NCI-H1694 (cell line): ENCODE measurements around the gene CRPPA.
"Not testable (repeated sequence)": the region's sequence is repeated elsewhere in the genome, so short reads cannot be mapped to it uniquely, and the experiment has no call there.

ENCODE experiments used
- DNase-seq: peaks from one replicate; lab custom pipeline; 2025; lab: John Stamatoyannopoulos, UW

The CRPPA gene

DNA sequence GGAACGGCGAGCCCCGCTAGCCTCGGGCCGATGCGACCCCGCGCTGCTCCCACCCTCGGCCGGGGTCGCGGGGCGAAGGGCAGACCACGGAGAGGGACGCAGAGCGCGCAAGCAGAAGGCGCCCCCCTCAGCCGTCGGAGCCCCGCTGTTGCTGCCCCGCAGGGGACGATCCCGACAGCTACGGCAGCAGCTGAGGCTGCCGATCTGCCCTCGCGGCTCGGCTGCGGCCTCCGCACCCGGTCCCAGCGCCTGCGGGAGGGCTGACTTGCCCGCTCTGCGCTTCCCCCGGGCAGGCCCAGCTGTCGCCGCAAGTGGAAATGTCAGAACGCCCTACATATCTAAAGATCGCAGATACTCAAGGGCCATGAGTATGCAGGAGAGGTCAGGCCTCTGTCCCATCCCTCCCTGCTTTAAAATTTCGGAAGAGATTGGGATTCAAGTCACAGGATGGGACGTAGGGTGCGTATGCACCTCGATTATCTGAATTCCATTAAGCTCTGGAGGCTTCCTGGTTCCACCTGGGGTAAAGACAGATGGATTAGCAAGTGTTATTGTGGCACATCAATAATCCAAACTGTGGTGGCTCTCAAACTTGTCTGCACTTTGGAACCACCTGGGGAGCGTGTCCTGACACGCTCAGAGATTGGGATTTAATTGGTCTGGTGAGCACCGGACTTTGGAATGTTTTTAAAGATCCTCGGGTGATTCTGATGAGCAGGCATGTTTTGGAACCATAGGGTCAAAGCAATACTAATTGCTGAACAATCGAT lies at the start of gene CRPPA:
Gene CRPPA (minus strand): TSS at position 206 of the 770 bp plus-strand sequence. CDS start 216 bp downstream, outside the sequence.
- no peak for DNase-seq

DNA sequence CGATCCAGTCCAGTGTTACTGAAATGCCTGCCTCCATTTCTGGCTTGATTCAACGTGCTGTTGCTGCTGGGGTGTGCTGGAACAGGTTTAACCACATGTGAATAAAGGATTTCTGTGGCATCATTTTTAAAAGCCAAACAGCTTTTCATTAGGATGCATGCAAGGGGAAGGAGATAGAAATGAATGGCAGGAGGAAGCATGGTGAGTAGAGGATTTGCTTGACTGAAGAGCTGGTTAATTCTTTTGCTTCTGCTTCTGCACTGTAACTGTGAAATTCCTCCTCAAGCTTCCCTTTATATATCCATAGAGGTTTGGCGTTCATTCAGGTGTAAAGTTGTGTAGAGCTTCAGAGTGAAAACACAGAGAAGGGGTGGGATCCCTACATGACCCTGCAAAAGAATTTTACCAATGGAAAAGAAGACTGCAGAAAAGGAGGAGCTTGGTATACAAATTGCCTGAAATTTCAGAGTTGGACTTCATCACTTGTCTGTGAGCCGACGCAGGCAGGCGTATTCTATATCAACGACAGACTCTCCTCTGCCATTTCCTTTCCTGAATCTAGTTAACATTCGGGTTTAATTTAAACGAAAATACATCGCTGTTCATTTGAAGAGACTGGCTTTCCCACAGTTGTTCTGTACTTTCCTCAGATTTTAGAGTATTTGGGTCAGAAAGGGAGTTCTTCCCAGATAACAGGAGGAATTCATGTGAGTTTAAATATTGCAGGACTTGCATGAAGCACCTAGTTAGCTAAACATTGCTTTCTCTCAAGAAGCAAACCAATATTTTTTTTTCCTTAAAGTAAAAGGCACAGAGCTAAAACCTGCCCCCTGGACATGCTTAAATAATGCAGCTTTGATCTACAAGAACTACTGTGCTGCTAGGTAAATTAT lies 44.4 kb upstream of the CRPPA start, which contains the start of gene SOSTDC1:
Gene SOSTDC1 (minus strand): TSS at position 270 of the 893 bp plus-strand sequence. CDS start 70 bp downstream, at position 200.
- DNase-seq = no peak

DNA sequence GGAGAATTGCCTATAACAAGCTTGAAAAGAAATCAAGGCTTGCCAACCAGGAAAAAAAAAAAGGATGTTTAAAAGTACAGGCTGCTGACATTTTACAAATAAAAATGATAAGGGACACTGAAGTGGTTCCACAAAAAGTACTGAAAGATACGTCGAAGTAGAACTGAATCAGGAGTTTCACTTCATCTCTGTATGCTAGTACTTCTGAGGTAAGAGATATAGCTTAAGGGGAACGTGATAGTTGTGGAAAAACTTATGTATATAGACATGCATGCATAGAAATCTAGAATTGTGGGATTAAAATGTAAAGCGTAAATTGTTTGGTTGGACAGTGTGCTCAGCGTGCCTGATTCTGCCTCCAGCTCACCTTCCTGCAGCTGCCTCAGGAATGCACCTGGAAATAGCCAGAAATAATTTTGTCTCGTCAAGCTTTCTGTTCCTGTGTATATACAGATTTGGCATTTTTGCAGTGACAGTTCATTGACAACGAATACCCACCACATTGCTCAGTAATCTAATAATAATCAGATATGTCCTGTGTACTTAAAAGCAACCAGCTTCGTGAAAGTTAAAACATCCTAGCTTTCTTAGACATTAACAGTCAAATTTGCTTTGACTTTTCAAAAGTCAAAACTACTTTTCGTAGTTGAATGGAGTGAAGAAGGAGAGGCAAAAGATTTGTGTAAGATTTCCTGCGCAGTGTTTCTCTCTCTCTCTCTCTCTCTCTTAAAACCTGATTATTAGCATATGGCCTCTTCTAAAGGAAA lies 42.8 kb upstream of the CRPPA start:
- no peak for DNase-seq

DNA sequence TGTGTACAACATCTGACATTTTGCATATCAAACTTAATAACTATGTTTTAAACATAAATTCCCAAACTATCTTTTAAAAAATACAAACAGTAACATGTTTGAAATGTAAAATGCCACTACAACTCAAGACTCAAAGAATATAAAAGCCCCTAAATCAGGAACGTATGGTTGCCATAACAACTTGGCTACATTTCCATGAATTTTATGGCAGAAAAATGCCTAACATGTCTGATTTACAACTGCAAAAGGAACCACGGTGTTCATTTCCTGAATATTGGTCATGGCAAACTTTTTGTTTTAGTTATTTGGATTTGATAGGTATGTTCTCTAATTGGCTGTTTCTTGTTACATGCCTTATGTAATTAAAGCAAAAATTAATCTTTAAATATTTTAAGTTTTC lies 42.2 kb upstream of the CRPPA start:
- no peak for DNase-seq

DNA sequence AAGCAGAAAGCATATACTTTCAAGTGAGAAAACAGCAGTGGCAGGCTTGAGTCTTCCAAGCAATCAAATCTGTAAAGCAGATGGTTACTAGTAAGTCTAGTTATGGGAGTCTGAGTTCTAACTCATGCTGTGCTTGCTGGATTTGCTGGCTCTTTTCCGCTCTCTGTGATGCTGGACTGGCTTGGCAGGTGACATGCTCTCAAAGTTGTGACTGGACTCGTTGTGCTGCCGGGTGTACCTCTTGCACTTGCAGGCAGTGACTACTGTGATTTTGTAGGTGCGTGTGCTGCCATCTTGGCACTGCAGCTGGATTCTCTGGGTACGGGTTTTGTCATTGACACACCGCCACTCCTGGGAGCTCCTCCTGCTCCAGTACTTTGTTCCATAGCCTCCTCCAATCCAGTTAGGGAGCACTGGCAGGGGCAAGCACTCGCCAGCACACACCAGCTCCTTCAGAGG lies 41.1 kb upstream of the CRPPA start:
- DNase-seq = no peak

DNA sequence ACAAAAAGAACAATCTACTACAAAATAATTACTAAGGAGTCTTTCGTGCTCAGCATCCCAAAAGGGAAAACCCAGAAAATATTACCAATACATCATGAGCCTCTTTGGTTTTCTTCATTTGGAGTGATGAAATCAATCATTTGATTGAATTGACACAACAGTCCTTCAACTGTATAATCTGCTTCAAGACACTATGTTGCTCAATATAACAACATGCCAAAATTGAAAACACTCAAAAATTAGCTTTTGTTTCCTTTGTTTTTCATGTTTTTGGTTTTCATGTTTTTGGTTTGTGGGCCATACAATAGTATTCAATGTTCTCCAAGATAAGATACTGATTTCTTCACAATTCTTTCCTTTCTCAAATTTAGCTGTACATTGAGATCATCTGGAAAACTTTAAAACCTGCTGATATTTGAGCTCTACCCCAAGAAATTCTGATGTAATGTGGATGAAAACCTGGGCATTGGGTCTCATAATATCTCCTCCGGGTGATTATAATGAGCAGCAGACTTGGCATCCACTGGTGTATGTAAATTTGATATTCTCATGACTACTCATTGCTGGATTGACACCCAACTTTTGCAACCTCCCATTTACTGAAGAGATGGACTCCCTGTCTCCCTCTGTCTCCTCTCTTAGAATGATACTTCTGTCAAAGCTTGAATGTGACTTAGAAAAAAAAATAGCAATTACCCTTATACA lies 39.6 kb upstream of the CRPPA start:
- no peak for DNase-seq

DNA sequence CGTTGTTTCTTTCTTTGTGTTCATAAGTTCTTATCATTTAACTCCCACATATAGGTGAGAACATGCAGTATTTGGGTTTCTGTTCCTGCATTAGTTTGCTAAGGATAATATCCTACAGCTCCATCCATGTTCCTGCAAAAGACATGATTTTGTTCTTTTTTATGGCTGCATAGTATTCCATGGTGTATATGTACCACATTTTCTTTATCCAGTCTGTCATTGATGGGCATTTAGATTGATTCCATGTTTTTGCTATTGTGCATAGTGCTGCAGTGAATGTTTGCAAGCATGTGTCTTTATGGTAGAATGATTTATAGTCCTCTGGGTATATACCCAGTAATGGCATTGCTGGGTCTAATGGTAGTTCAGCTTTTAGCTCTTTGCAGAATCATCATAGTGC lies 35.0 kb upstream of the CRPPA start:
- DNase-seq = not testable (repeated sequence)

DNA sequence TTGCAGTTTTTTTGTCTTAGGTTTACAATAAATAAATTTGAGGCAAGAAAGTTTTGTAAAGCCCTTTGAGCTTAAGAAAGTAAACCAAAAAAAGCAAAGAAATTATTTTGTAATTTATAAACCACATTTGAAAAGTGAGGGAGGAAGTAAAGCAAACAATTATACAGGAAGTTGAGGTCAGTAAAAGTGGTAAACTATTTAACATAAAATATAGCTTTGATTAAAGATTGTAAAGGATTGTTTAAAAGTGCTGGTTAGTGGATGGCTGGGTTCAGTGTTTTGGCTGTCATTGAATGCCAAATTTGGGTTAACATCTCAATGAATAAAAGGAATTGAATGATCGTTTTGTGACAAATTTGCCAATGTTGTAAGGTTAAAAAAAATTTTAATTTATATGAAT lies 34.3 kb upstream of the CRPPA start:
- no peak for DNase-seq

DNA sequence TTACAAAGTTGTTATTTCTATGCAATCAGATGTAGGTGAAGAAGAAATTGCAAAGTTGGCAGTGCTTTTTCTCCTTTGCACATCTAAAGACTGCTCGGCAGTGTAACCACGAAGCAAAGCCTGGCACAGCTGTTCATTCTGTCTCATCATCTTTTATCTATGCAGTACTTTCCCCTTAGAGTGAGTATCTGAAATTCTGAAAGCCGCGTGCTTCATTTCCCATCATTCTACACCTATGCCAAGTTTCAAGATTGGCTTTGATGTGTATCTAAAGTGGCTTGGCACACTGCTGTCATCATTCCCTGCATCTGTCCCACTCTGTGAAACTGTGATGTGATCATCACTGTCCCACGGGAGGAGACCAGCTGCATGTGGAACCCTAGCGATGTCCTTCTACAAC lies 29.0 kb upstream of the CRPPA start:
- DNase-seq = no peak

DNA sequence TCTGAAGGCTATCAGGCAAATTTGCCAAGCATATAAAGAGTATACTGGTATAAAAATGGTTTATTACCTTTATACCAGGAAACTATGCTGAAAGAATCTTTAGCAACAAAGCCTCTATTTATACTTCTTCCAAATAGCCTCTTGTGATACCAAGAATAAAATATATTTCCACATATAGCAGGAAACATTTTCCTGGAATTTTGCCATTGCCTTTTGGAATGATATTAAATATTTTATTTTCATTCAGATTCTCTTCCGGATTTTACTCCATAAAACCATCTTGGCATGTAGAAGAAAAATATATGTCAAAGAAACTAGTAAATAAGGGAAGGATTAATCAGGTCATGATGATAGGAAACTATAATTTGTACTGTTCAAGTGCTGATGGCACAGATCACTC lies 26.5 kb upstream of the CRPPA start:
- no peak for DNase-seq

DNA sequence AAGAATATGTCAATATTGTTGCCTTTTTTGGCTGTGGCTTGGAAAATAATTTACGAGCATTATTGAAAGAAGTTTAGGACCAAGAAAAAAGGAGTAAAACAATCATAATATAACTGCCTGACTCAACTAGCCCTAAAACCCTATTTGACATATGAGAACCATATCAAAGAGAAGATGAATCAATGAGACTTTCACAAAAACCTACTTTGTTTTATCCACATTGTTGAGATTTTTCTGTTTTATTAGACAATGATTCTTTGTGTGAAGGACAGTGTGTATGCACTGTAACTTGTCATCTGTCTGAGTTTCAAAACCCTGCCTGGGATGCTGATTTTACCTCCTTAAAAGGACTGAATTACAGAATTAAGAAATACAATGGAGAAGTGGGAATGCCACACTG lies 25.2 kb upstream of the CRPPA start:
- no peak for DNase-seq

DNA sequence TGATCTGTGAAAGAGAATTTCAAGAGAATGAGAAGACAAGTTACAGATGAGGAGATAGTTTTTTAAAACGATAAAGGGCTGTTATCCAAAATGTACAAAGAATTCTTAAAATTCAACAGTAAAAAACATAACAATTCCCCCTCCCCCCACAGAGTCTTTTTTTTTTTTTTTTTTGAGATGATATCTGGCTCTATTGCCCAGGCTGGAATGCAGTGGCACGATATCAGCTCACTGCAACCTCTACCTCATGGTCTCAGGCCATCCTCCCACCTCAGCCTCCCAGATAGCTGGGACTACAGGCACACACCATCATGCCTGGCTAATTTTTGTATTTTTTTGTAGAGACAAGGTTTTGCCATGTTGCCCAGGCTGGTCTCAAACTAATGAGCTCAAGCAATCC lies 22.5 kb upstream of the CRPPA start:
- not testable (repeated sequence) for DNase-seq

DNA sequence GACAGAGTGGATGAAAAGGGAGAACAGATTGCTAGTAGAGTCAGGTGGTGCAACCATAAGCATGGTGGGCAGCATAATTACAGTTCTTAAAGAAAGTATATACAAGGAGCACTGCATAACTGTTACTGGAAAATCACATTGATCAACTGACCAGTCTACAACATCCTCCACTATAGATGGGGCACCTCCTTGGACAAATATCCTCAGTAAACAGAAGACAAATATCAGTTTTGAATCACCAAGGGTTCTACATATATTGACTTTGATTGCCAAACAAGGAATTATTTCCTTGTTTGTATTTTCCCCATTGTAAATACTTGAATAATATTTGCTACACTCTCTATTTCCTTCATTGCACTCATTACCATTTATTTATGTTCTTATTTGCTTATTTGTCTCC lies 17.6 kb upstream of the CRPPA start:
- DNase-seq = no peak

DNA sequence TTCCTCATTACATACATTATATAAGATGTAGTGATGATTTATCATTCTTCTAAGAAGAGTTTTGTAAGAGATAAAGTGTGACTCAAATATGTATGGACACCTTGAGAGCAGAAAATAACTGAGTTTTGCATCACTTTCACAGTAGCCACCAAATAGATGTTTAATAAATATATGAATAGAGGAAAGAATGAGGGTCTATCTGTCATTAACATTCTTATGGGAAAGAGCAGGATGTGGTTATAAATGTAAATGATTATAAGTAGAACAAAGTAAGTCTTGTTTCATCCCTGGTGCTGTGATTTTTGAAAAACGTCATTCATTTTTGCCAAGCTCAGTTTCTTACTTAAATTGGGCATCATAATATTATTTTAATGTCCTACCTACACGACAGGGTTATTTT lies 15.0 kb upstream of the CRPPA start:
- DNase-seq = no peak

DNA sequence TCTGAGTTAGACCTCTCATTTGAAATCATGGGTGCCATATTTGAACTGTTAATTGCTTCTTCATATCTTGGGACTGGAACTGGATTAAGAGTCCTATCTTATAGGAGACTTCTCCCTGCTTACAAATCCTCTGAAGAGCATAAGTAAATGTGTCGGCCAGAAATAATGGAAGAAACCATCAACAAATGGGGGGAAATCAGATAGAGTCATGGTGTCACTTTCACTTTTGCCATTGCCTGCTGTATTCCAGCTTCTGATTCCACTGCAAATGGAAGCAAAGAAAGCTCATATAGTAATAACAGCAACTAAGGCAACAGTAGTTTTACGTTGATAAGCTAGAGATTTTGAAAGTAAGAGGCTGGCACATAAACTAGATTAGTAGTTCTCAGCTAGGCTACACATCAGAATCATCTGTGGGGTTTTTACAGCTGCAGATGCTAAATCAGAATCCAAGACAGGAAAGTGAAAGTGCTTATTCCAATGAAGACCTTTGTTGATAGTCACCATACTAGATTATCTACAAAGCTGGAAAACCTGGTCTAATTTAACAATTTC lies 12.3 kb upstream of the CRPPA start:
- DNase-seq = no peak

DNA sequence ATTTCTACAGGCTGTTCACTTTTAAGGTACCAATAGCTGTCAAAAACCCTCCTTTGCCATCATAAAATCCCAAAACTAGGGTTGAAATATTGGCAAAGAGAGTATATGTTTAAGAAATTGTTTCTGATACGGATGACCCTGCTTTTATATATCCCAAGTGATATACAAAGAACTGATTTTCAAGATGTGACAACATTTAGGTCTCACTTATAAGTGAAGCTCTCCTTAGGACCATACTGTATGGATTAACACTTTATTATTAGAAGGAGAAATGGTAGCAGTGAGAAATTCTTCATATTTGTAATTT lies 11.0 kb upstream of the CRPPA start:
- no peak for DNase-seq

DNA sequence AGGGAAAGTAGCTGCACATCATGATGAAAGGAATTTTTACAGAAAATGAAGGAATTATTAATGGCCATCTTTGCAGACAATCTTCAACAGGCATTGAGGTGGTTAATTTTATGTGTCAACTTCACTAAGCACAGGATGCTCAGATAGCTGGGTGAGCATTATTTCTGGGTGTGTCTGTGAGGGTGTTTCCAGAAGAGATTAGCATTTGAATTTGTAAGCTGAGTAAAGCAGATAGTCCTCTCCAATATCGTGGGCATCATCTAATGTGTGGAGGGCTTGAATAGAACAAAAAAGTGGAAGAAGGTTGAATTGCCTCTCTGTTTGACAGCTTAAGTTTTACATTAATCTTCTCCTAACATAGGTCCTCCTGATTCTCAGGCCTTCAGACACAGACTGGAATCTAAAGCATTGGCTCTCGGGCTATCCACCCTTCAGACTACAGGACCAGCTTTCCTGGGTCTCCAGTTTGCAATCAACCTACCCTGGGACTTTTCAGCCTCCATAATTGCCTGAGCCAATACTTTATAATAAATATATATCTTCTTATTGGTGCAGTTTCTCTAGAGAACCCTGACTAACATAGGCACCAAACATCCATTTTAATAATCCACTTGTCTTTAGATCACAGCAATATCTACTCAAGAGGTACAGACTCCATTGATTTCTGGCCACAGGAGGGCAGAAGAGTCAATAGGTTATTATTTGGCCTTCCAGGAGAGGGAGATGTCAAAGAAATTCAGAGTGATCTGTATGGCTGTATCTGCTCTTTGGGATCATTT lies 10.5 kb upstream of the CRPPA start:
- DNase-seq = no peak

DNA sequence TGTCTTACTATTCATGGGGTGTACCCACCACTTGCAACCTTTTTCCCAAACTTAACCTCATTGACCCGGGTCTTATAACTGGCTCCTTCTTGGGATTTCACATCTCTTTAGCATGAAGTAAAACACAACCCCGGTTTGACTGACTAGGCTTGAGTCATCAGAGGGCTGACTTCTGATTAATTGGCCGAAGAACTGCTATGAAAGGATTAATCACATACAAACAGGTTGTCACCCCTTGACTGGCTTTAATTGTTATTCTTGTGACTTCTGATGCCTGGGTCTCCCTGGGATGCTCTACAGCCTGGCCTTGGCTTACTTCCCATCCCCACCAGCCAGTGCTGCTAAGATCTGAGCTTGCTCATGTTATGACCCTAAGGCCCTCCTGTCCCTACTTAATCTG lies 8.8 kb upstream of the CRPPA start:
- no peak for DNase-seq

DNA sequence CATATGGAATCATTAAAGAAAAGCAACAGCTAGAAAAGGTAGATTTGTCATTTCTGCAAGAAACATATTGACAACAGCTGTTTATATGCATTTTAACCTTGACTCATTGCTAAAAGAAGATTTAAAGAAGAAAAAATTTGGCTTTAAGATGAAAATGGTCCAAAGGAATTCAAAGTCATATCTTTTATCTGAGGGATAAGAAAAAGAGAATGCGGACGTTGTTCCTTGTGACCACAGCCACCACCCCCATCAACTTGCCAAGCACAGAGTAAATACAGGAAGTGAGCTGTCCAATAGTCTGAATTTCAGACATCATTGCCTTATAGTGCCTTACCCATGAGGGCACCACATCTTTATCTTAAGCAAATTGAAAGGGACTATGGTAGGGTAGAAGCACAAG lies 7.3 kb upstream of the CRPPA start:
- no peak for DNase-seq

DNA sequence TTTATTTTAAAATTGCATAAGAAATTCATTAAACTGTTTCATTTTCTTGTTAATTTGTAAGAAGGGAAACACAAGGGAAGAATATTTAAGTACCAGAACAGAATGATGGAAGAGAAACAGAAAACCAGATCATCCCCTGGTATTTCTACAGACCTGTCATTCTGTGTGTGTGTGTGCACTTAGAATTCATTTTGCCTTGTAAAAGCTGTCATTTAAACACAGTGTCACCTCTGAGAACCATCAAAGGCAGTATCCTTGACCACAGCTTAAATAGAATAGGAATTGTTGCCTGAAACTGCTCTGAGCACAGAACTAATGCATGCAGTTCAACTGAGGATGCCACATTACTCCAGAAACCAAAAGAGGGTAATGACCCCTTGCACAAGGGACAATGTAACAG lies 6.8 kb upstream of the CRPPA start:
- no peak for DNase-seq

DNA sequence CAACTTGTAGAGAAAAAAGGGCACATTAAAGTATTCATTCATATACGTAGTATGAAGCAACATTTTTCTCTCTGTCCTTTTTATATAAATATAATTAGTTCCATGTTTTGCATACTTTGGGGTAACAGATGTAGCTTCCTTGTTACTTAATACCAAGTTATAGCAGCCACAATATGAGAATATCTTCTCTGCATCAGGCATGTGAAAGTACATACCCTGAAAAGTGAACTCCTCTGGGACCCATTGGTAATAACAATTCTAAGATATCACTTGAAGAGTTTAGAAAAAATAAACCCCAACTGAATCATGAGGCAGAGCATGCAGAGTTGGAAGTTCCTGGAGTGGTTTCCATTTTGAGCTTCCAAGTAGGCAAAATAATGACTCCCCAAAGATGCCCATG lies 2.4 kb upstream of the CRPPA start:
- DNase-seq = no peak
